PFSK-1 (cell line): ENCODE measurements around the gene LPIN2.

Experiments
- POLR2AphosphoS5 ChIP-seq: IDR thresholded peaks from 2 replicates; pipeline ENCODE4 v1.6.1; 2012; ENCODE audit warnings: low read depth, mild to moderate bottlenecking, control low read depth, low read length, moderate library complexity
- REST ChIP-seq, 2 experiments: IDR thresholded peaks; 2 replicates each; pipeline versions ENCODE4 v1.6.1 to v1.8.0; 2011 to 2012; ENCODE audit warnings: low read depth in 2 of 2, low read length in 2 of 2, control low read depth in 1 of 2, inconsistent platforms in 1 of 2, mild to moderate bottlenecking in 1 of 2, moderate library complexity in 1 of 2; ENCODE audit not compliant: insufficient read depth in 1 of 2
- TAF1 ChIP-seq: IDR thresholded peaks from 2 replicates; pipeline ENCODE4 v1.6.1; 2012; ENCODE audit warnings: low read length, control low read depth, borderline replicate concordance; ENCODE audit not compliant: insufficient read depth

GRCh38 chr18:3056311-3056710 lies 43.4 kb upstream of the LPIN2 start:
- TF ChIP-seq TAF1 (no peak), POLR2AphosphoS5 (no peak), REST (IDR thresholded peaks at IDR 0.05; ENCODE audit: insufficient read depth in 1 of 2, low read depth in 2 of 2, low read length in 2 of 2) (no peak)
